Keratinocyte (primary cell): ENCODE data around the gene AZU1. TPM values are rescaled to one million over a fixed set of nuclear protein-coding genes. Genes with fewer than 3 reads are reported as not detected.

Experiments
- DNase-seq: peaks from one replicate; pipeline ENCODE4 v3.0.0-alpha.2; 2011; ENCODE audit warnings: low read depth, missing footprints, low spot score
- FAIRE-seq: peaks from 2 replicates; lab custom pipeline; 2011; peaks lifted over from hg19 to GRCh38; lab: Jason Lieb, UNC
- H2AFZ ChIP-seq: 2 replicates; pipeline ENCODE4 v1.6.0; 2012; ENCODE audit warnings: low read length, control low read depth, inconsistent platforms; ENCODE audit not compliant: control insufficient read depth
- H3K27ac ChIP-seq: 2 replicates; pipeline ENCODE4 v1.5.1; 2011; ENCODE audit warnings: low read length; ENCODE audit not compliant: control insufficient read depth, insufficient read depth
- H3K27me3 ChIP-seq: 3 replicates; pipeline ENCODE4 v1.6.0; 2011; ENCODE audit warnings: low read length; ENCODE audit not compliant: control insufficient read depth, insufficient read depth; ENCODE audit errors: extremely low read depth
- H3K36me3 ChIP-seq, 2 experiments: 2 replicates in 1 of 2; 3 replicates in 1 of 2; pipeline ENCODE4 v1.5.1; 2011; ENCODE audit warnings: low read length in 2 of 2, mild to moderate bottlenecking in 1 of 2; ENCODE audit not compliant: control insufficient read depth in 2 of 2, insufficient read depth in 2 of 2; ENCODE audit errors: extremely low read depth in 1 of 2
- H3K4me1 ChIP-seq: 3 replicates; pipeline ENCODE4 v1.5.1; 2011; ENCODE audit warnings: low read length; ENCODE audit not compliant: control insufficient read depth, insufficient read depth; ENCODE audit errors: extremely low read depth
- H3K4me2 ChIP-seq: 3 replicates; pipeline ENCODE4 v1.6.0; 2011; ENCODE audit warnings: low read depth, low read length; ENCODE audit not compliant: control insufficient read depth, insufficient read depth; ENCODE audit errors: extremely low read depth
- H3K4me3 ChIP-seq, 3 experiments: fragments of 200-600 bp in 1 of 3; sonication (generic) in 1 of 3; 2 replicates in 2 of 3; 3 replicates in 1 of 3; pipeline ENCODE4 v1.5.1; 2011 to 2016; ENCODE audit warnings: low read length in 3 of 3, mild to moderate bottlenecking in 3 of 3, control low read depth in 2 of 3, inconsistent platforms in 1 of 3, low read depth in 1 of 3, mixed read lengths in 1 of 3, mixed run types in 1 of 3, moderate library complexity in 1 of 3; ENCODE audit not compliant: control insufficient read depth in 2 of 3, insufficient read depth in 2 of 3; ENCODE audit errors: extremely low read depth in 1 of 3
- H3K79me2 ChIP-seq: 2 replicates; pipeline ENCODE4 v1.6.0; 2012; ENCODE audit warnings: low read length; ENCODE audit not compliant: control insufficient read depth, insufficient read depth
- H3K9ac ChIP-seq: 3 replicates; pipeline ENCODE4 v1.6.0; 2011; ENCODE audit warnings: low read length; ENCODE audit not compliant: control insufficient read depth, insufficient read depth; ENCODE audit errors: extremely low read depth
- H3K9me1 ChIP-seq: 3 replicates; pipeline ENCODE4 v1.6.0; 2011; ENCODE audit warnings: low read length; ENCODE audit not compliant: control insufficient read depth, insufficient read depth; ENCODE audit errors: extremely low read depth
- H3K9me3 ChIP-seq: 2 replicates; pipeline ENCODE4 v1.5.1; 2012; ENCODE audit warnings: low read depth, low read length; ENCODE audit not compliant: control insufficient read depth
- H4K20me1 ChIP-seq: 3 replicates; pipeline ENCODE4 v1.6.0; 2011; ENCODE audit warnings: low read length; ENCODE audit not compliant: control insufficient read depth, insufficient read depth; ENCODE audit errors: extremely low read depth
- CTCF ChIP-seq, 3 experiments: IDR thresholded peaks in 1 of 3; conservative IDR thresholded peaks in 1 of 3; optimal IDR thresholded peaks in 1 of 3; 2 replicates in 2 of 3; 3 replicates in 1 of 3; pipeline versions ENCODE3 to v1.5.1; 2011; ENCODE audit warnings: low read length in 3 of 3, mild to moderate bottlenecking in 3 of 3, moderate library complexity in 2 of 3, control low read depth in 1 of 3, inconsistent platforms in 1 of 3; ENCODE audit not compliant: insufficient read depth in 2 of 3; ENCODE audit errors: extremely low read depth in 1 of 3
- EZH2 ChIP-seq: IDR thresholded peaks from one replicate; pipeline ENCODE4 v1.6.1; 2012; ENCODE audit warnings: inconsistent platforms, mild to moderate bottlenecking, low read length, moderate library complexity
- dilution Hi-C: fragments of 300-500 bp; cut with MboI; formaldehyde crosslinking; loops from one replicate; pipeline ENCODE4 v1.7.0; 2020; ENCODE audit warnings: low sequenced_read_pairs; ENCODE audit not compliant: extremely low pct_ligation_motif_present
- polyA plus RNA-seq, 5 experiments: library from polyadenylated mRNA; depleted of rRNA in 3 of 5; stranded (reverse) in 3 of 5; stranded (forward) in 1 of 5; unstranded in 1 of 5; fragments of >200 nt; gene quantifications; 1 replicate in 1 of 5; 2 replicates in 3 of 5; 3 replicates in 1 of 5; pipeline versions ENCODE4 v1.2.1 to v1.2.3, GENCODE V29; 2011 to 2012; ENCODE audit warnings: missing spikeins in 2 of 5, low read depth in 1 of 5, low replicate concordance in 1 of 5

AZU1 gene
- polyA plus RNA-seq, 1 donor (not counting 4 experiments of a cell fraction or from before 2014, with no cell fraction given): not detected

GRCh38 chr19:873084-873483 is 45.4 kb downstream of the AZU1 start:
- no peaks in the 10 kb centered on the region for H3K9me1 ChIP-seq
- H4K20me1 ChIP-seq: no peaks in the 10 kb centered on the region
- no peak overlapping the region for H2AFZ ChIP-seq
- H3K36me3 ChIP-seq: peaks cover 15 to 30% of the 10 kb centered on the region in 2 experiments
- dilution Hi-C loops: no loop called here
- H3K27ac ChIP-seq: no peak overlapping the region
- H3K4me3 ChIP-seq: no peak overlapping the region
- no peak overlapping the region for H3K4me2 ChIP-seq
- no peak overlapping the region for H3K9ac ChIP-seq
- H3K27me3 ChIP-seq: no peaks in the 10 kb centered on the region
- TF ChIP-seq CTCF (optimal IDR thresholded peaks at IDR 0.05 in 1 of 3, IDR thresholded peaks at IDR 0.05 in 1 of 3, conservative IDR thresholded peaks at IDR 0.05 in 1 of 3; ENCODE audit: extremely low read depth in 1 of 3, insufficient read depth in 2 of 3, low read length in 3 of 3): no peak
- no peak for TF ChIP-seq EZH2
- FAIRE-seq (no peak), DNase-seq (peak; percentile 86)
- H3K4me1 ChIP-seq: peaks cover 25% of the 10 kb centered on the region
- H3K9me3 ChIP-seq: no peaks in the 10 kb centered on the region
- no peaks in the 10 kb centered on the region for H3K79me2 ChIP-seq

- FAIRE-seq (no peak), DNase-seq (no peak)
- Histone ChIP-seq H3K9me1 (no peaks in the 10 kb centered on the region), H3K79me2 (no peaks in the 10 kb centered on the region), H3K4me3 (no peak overlapping the region), H2AFZ (no peak overlapping the region), H3K9ac (no peak overlapping the region), H3K36me3 (peaks cover 12 to 25% of the 10 kb centered on the region in 2 experiments), H3K4me1 (peaks cover 25% of the 10 kb centered on the region), H3K27me3 (no peaks in the 10 kb centered on the region), H3K4me2 (no peak overlapping the region), H3K9me3 (no peaks in the 10 kb centered on the region), H3K27ac (peak overlapping the region; percentile 36), H4K20me1 (no peaks in the 10 kb centered on the region)
- TF ChIP-seq EZH2 (no peak), CTCF (optimal IDR thresholded peaks at IDR 0.05 in 1 of 3, IDR thresholded peaks at IDR 0.05 in 1 of 3, conservative IDR thresholded peaks at IDR 0.05 in 1 of 3; ENCODE audit: extremely low read depth in 1 of 3, insufficient read depth in 2 of 3, low read length in 3 of 3) (no peak)
- dilution Hi-C loops: no loop called here
Observed at GRCh38 chr19:873561-874041, 46.0 kb downstream of the AZU1 start.
